Neural cell (in vitro differentiated cells): ENCODE data around the gene NSL1.

Experiments used
- CTCF ChIP-seq: fragments of 450-650 bp; IDR thresholded peaks from 2 replicates; pipeline ENCODE4 v1.5.1; 2014; ENCODE audit warnings: antibody characterized with exemption, mild to moderate bottlenecking, moderate library complexity; ENCODE audit not compliant: poor library complexity, severe bottlenecking
- EP300 ChIP-seq: fragments of 450-650 bp; conservative IDR thresholded peaks from 2 replicates; pipeline ENCODE4 v1.6.1; 2014; ENCODE audit warnings: antibody characterized with exemption, mild to moderate bottlenecking, moderate library complexity; ENCODE audit not compliant: poor library complexity, severe bottlenecking
- EZH2 ChIP-seq: fragments of 200-600, 300-800 bp; shearing (Covaris generic), sonication (generic); IDR thresholded peaks from 2 replicates; pipeline ENCODE4 v1.6.1; 2014; ENCODE audit warnings: antibody characterized with exemption, low read length, borderline replicate concordance, mild to moderate bottlenecking; ENCODE audit not compliant: insufficient read depth, poor library complexity, severe bottlenecking
- MXI1 ChIP-seq: fragments of 450-650 bp; conservative IDR thresholded peaks from 2 replicates; pipeline ENCODE4 v1.6.1; 2014; ENCODE audit warnings: antibody characterized with exemption, mild to moderate bottlenecking; ENCODE audit not compliant: poor library complexity, severe bottlenecking
- POLR2AphosphoS5 ChIP-seq: IDR thresholded peaks from 2 replicates; pipeline ENCODE4 v1.6.1; 2012
- RAD21 ChIP-seq: fragments of 450-650 bp; conservative IDR thresholded peaks from 2 replicates; pipeline ENCODE4 v1.6.1; 2014; ENCODE audit warnings: antibody characterized with exemption, mild to moderate bottlenecking, moderate library complexity
- REST ChIP-seq: IDR thresholded peaks from 2 replicates; pipeline ENCODE4 v1.6.1; 2012; ENCODE audit warnings: borderline replicate concordance
- SMC3 ChIP-seq: fragments of 450-650 bp; conservative IDR thresholded peaks from 2 replicates; pipeline ENCODE4 v1.6.1; 2014; ENCODE audit warnings: antibody characterized with exemption, mild to moderate bottlenecking, moderate library complexity; ENCODE audit not compliant: poor library complexity
- TAF1 ChIP-seq: IDR thresholded peaks from 2 replicates; pipeline ENCODE4 v1.6.1; 2012; ENCODE audit warnings: low read depth

GRCh38 chr1:212822956-212823355, 31.4 kb upstream of the NSL1 start:
- TF ChIP-seq CTCF (no peak), EP300 (no peak), EZH2 (no peak), REST (no peak), POLR2AphosphoS5 (no peak), TAF1 (no peak), SMC3 (no peak), MXI1 (no peak), RAD21 (no peak)
